Liver (tissue), 9 donors: ENCODE results near the gene FBXO8. TPM values are rescaled to one million over a fixed set of nuclear protein-coding genes. Genes with fewer than 3 reads are reported as not detected.
A peak's percentile ranks its signal among the peaks of the same experiment; 100 is the strongest.

Source experiments
- DNase-seq: peaks from one replicate; pipeline ENCODE4 v3.0.0-alpha.2; 2017; ENCODE audit warnings: low spot score
- H3K27ac ChIP-seq, 2 donors: one replicate each; pipeline ENCODE4 v1.7.0; 2013; ENCODE audit warnings: inconsistent platforms in 2 of 2, low read length in 2 of 2, control low read depth in 1 of 2, low read depth in 1 of 2, mild to moderate bottlenecking in 1 of 2
- H3K27me3 ChIP-seq, 4 donors: one replicate each; pipeline versions ENCODE4 v1.6.1 to v1.7.0; 2013; ENCODE audit warnings: low read length in 3 of 4, inconsistent platforms in 1 of 4, mild to moderate bottlenecking in 1 of 4, moderate library complexity in 1 of 4; ENCODE audit not compliant: control insufficient read depth in 4 of 4, insufficient read depth in 4 of 4
- H3K36me3 ChIP-seq, 4 donors: one replicate each; pipeline versions ENCODE4 v1.6.1 to v1.7.0; 2013; ENCODE audit warnings: low read length in 3 of 4, mild to moderate bottlenecking in 3 of 4, low read depth in 1 of 4, moderate library complexity in 1 of 4; ENCODE audit not compliant: control insufficient read depth in 4 of 4, insufficient read depth in 3 of 4
- H3K4me1 ChIP-seq, 4 donors: one replicate each; pipeline versions ENCODE4 v1.6.1 to v1.7.0; 2013; ENCODE audit warnings: low read length in 3 of 4, mild to moderate bottlenecking in 3 of 4, moderate library complexity in 1 of 4; ENCODE audit not compliant: control insufficient read depth in 4 of 4, insufficient read depth in 4 of 4
- H3K4me3 ChIP-seq, 3 donors: one replicate each; pipeline versions ENCODE4 v1.6.1 to v1.7.0; 2013; ENCODE audit warnings: low read length in 3 of 3, control low read depth in 1 of 3, low read depth in 1 of 3, mild to moderate bottlenecking in 1 of 3
- H3K9ac ChIP-seq, 2 donors: one replicate each; pipeline ENCODE4 v1.7.0; 2013; ENCODE audit warnings: low read length in 2 of 2, mild to moderate bottlenecking in 2 of 2, moderate library complexity in 2 of 2, control low read depth in 1 of 2, low read depth in 1 of 2
- H3K9me3 ChIP-seq, 4 donors: one replicate each; pipeline versions ENCODE4 v1.6.1 to v1.7.0; 2013; ENCODE audit warnings: low read length in 3 of 4; ENCODE audit not compliant: control insufficient read depth in 4 of 4
- CTCF ChIP-seq: fragments of 150-350 bp; IDR thresholded peaks from 2 replicates; pipeline ENCODE4 v1.5.1; 2017; ENCODE audit warnings: improper control_type of control experiment, low read depth, low read length; ENCODE audit not compliant: missing input control
- EGR1 ChIP-seq, 2 donors: IDR thresholded peaks; 2 replicates each; pipeline ENCODE4 v1.6.1; 2016 to 2018; ENCODE audit warnings: antibody characterized with exemption in 2 of 2, low read depth in 2 of 2
- FOXA1 ChIP-seq: IDR thresholded peaks from 2 replicates; pipeline ENCODE4 v1.6.1; 2016; ENCODE audit warnings: antibody characterized with exemption
- FOXA2 ChIP-seq: IDR thresholded peaks from 2 replicates; pipeline ENCODE4 v1.6.1; 2016; ENCODE audit warnings: antibody characterized with exemption
- GABPA ChIP-seq, 2 donors: IDR thresholded peaks in 1 of 2; conservative IDR thresholded peaks in 1 of 2; 2 replicates each; pipeline ENCODE4 v1.6.1; 2016; ENCODE audit warnings: antibody characterized with exemption in 2 of 2, mild to moderate bottlenecking in 1 of 2, moderate library complexity in 1 of 2
- HNF4A ChIP-seq, 2 donors: conservative IDR thresholded peaks; 2 replicates each; pipeline ENCODE4 v1.6.1; 2016; ENCODE audit warnings: antibody characterized with exemption in 2 of 2, mild to moderate bottlenecking in 2 of 2
- HNF4G ChIP-seq: IDR thresholded peaks from 2 replicates; pipeline ENCODE4 v1.6.1; 2016; ENCODE audit warnings: antibody characterized with exemption
- JUND ChIP-seq, 2 donors: IDR thresholded peaks; 2 replicates each; pipeline ENCODE4 v1.6.1; 2016; ENCODE audit warnings: antibody characterized with exemption in 2 of 2
- NR2F2 ChIP-seq: IDR thresholded peaks from 2 replicates; pipeline ENCODE4 v1.6.1; 2016; ENCODE audit warnings: antibody characterized with exemption
- RAD21 ChIP-seq, 2 donors: IDR thresholded peaks; 2 replicates each; pipeline ENCODE4 v1.6.1; 2016; ENCODE audit warnings: antibody characterized with exemption in 2 of 2, mild to moderate bottlenecking in 2 of 2
- RXRA ChIP-seq, 2 donors: IDR thresholded peaks; 2 replicates each; pipeline ENCODE4 v1.6.1; 2017 to 2018; ENCODE audit warnings: antibody characterized with exemption in 2 of 2, mild to moderate bottlenecking in 1 of 2
- SP1 ChIP-seq: IDR thresholded peaks from 2 replicates; pipeline ENCODE4 v1.6.1; 2018; ENCODE audit warnings: antibody characterized with exemption, mild to moderate bottlenecking
- TAF1 ChIP-seq: conservative IDR thresholded peaks from 2 replicates; pipeline ENCODE4 v1.6.1; 2016; ENCODE audit warnings: antibody characterized with exemption, mild to moderate bottlenecking
- YY1 ChIP-seq: IDR thresholded peaks from 2 replicates; pipeline ENCODE4 v1.6.1; 2016; ENCODE audit warnings: antibody characterized with exemption, mild to moderate bottlenecking
- WGBS: extraction: QIAGEN DNeasy Blood & Tissue Kit; methylation state at CpG from one replicate; pipeline ENCODE4 v1.1.7; 2013; 5-methylcytosine and 5-hydroxymethylcytosine counted together
- polyA plus RNA-seq, 2 donors: library from polyadenylated mRNA; stranded (reverse) in 1 of 2; unstranded in 1 of 2; fragments of 200-250 nt in 1 of 2; fragments of >200 nt in 1 of 2; fragmentation: Nextera tagmentation in 1 of 2; extraction: Ambion mirVana in 1 of 2; gene quantifications; one replicate each; pipeline versions ENCODE4 v1.2.1 to v1.2.3, GENCODE V29; 2013 to 2015
- total RNA-seq, 2 donors: library from RNA; depleted of rRNA; stranded (reverse); fragments of >200 nt; gene quantifications; one replicate each; pipeline ENCODE4 v1.2.3, GENCODE V29; 2014
- TF ChIP-seq, protein P1 (sequence below): IDR thresholded peaks from 2 replicates; pipeline ENCODE4 v1.6.1; 2016; ENCODE audit warnings: antibody characterized with exemption
- TF ChIP-seq, protein P2 (sequence below): IDR thresholded peaks from 2 replicates; pipeline ENCODE4 v1.6.1; 2016; ENCODE audit warnings: antibody characterized with exemption, mild to moderate bottlenecking
- TF ChIP-seq, protein P3 (sequence below): IDR thresholded peaks from 2 replicates; pipeline ENCODE4 v1.6.1; 2016; ENCODE audit warnings: antibody characterized with exemption
- TF ChIP-seq, protein P4 (sequence below): IDR thresholded peaks from 2 replicates; pipeline ENCODE4 v1.6.1; 2016; ENCODE audit warnings: antibody characterized with exemption
- donor health status: healthy.
- donor health status: healthy.
- donor health status: healthy.
- donor health status: healthy.
- donor health status: healthy.

The FBXO8 gene
- total and polyA plus RNA-seq, 4 donors = 15.0 to 56.1 (median 35.1) TPM

DNA sequence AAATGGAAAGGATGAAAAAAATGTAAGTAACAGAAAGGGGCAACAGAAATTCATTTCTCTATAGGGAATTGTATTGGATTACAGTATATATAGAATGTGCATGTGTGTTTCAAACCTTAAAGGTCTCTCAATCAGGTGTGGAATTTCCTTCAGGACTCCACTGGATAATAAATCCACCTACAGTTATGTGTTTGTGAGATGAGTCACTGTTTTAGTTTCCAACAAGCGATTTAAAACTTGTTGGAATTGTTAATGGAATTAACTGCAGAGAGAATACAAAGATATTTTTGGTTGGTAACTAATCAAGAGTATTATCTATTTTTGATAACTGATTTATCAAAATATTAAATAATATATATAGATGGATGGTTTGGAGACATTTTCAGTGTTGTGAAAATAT, 33.1 kb upstream of the FBXO8 start:
- H3K27me3 ChIP-seq = no peaks in the 10 kb centered on the region
- 95% methylated on average over 1 of the region's 1 CpG for WGBS
- peak overlapping the region in 1 of 2 donors; percentile 38 for H3K9ac ChIP-seq
- DNase-seq = no peak
- peaks cover 2 to 6% (median 4%) of the 10 kb centered on the region in 4 donors for H3K36me3 ChIP-seq
- TF ChIP-seq JUND (IDR thresholded peaks at IDR 0.05) (no peak), TAF1 (no peak), RXRA (IDR thresholded peaks at IDR 0.05) (no peak), RAD21 (IDR thresholded peaks at IDR 0.05) (no peak), EGR1 (IDR thresholded peaks at IDR 0.05; ENCODE audit: low read depth in 2 of 2) (no peak), CTCF (no peak)
- TF ChIP-seq, protein P1, sequence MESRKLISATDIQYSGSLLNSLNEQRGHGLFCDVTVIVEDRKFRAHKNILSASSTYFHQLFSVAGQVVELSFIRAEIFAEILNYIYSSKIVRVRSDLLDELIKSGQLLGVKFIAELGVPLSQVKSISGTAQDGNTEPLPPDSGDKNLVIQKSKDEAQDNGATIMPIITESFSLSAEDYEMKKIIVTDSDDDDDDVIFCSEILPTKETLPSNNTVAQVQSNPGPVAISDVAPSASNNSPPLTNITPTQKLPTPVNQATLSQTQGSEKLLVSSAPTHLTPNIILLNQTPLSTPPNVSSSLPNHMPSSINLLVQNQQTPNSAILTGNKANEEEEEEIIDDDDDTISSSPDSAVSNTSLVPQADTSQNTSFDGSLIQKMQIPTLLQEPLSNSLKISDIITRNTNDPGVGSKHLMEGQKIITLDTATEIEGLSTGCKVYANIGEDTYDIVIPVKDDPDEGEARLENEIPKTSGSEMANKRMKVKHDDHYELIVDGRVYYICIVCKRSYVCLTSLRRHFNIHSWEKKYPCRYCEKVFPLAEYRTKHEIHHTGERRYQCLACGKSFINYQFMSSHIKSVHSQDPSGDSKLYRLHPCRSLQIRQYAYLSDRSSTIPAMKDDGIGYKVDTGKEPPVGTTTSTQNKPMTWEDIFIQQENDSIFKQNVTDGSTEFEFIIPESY = no peak
- no peak overlapping the region for H3K4me3 ChIP-seq
- H3K4me1 ChIP-seq = no peaks in the 10 kb centered on the region
- H3K27ac ChIP-seq = no peak overlapping the region
- no peaks in the 10 kb centered on the region for H3K9me3 ChIP-seq

DNA sequence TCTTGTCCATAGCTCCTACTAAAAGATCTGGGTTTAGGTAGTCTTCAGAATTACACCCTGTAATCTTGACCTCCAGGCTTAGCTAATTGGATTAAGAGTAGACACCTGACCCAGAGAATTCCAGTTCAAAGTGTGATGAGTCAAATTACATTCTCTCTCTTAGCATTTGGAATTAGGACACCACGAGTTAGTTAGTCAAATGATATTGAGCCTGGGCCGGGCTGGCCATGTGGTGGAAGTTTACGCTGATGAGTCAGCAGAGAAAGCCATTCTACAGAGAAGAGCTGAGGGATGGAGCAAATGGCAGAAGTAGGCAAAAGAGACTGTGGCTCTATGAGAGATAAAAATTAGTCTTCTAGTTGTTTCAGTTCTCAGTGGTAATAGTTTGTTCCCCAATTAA, 31.3 kb upstream of the FBXO8 start:
- H3K4me3 ChIP-seq = no peak overlapping the region
- H3K36me3 ChIP-seq = peaks cover 2 to 8% (median 5%) of the 10 kb centered on the region in 4 donors
- 87% methylated on average over 3 of the region's 3 CpGs for WGBS
- H3K4me1 ChIP-seq = no peaks in the 10 kb centered on the region
- H3K9me3 ChIP-seq = no peaks in the 10 kb centered on the region
- no peak overlapping the region for H3K27ac ChIP-seq
- DNase-seq = no peak
- H3K9ac ChIP-seq = no peak overlapping the region
- no peak for TF ChIP-seq SP1
- TF ChIP-seq, protein P2, sequence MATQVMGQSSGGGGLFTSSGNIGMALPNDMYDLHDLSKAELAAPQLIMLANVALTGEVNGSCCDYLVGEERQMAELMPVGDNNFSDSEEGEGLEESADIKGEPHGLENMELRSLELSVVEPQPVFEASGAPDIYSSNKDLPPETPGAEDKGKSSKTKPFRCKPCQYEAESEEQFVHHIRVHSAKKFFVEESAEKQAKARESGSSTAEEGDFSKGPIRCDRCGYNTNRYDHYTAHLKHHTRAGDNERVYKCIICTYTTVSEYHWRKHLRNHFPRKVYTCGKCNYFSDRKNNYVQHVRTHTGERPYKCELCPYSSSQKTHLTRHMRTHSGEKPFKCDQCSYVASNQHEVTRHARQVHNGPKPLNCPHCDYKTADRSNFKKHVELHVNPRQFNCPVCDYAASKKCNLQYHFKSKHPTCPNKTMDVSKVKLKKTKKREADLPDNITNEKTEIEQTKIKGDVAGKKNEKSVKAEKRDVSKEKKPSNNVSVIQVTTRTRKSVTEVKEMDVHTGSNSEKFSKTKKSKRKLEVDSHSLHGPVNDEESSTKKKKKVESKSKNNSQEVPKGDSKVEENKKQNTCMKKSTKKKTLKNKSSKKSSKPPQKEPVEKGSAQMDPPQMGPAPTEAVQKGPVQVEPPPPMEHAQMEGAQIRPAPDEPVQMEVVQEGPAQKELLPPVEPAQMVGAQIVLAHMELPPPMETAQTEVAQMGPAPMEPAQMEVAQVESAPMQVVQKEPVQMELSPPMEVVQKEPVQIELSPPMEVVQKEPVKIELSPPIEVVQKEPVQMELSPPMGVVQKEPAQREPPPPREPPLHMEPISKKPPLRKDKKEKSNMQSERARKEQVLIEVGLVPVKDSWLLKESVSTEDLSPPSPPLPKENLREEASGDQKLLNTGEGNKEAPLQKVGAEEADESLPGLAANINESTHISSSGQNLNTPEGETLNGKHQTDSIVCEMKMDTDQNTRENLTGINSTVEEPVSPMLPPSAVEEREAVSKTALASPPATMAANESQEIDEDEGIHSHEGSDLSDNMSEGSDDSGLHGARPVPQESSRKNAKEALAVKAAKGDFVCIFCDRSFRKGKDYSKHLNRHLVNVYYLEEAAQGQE = no peak
- TF ChIP-seq, protein P3, sequence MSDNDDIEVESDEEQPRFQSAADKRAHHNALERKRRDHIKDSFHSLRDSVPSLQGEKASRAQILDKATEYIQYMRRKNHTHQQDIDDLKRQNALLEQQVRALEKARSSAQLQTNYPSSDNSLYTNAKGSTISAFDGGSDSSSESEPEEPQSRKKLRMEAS = no peak
- TF ChIP-seq NR2F2 = no peak
- TF ChIP-seq CTCF = no peak
- TF ChIP-seq, protein P1 = no peak
- no peak for TF ChIP-seq TAF1
- TF ChIP-seq, protein P4, sequence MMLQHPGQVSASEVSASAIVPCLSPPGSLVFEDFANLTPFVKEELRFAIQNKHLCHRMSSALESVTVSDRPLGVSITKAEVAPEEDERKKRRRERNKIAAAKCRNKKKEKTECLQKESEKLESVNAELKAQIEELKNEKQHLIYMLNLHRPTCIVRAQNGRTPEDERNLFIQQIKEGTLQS = no peak
- no peak for TF ChIP-seq HNF4G
- TF ChIP-seq HNF4A (conservative IDR thresholded peaks at IDR 0.05) = no peak
- no peak for TF ChIP-seq JUND (IDR thresholded peaks at IDR 0.05)
- TF ChIP-seq RAD21 (IDR thresholded peaks at IDR 0.05) = no peak
- TF ChIP-seq RXRA (IDR thresholded peaks at IDR 0.05) = no peak
- no peak for TF ChIP-seq FOXA2
- TF ChIP-seq GABPA (IDR thresholded peaks at IDR 0.05 in 1 of 2, conservative IDR thresholded peaks at IDR 0.05 in 1 of 2) = no peak
- no peak for TF ChIP-seq EGR1 (IDR thresholded peaks at IDR 0.05; ENCODE audit: low read depth in 2 of 2)
- no peak for TF ChIP-seq YY1
- TF ChIP-seq FOXA1 = no peak
- H3K27me3 ChIP-seq = no peaks in the 10 kb centered on the region
